ENCODE measurements around the gene TNNC1.

GRCh38 chr3:52403271-52403841 lies 50.5 kb downstream of the TNNC1 start:
- TF ChIP-seq, protein P1, sequence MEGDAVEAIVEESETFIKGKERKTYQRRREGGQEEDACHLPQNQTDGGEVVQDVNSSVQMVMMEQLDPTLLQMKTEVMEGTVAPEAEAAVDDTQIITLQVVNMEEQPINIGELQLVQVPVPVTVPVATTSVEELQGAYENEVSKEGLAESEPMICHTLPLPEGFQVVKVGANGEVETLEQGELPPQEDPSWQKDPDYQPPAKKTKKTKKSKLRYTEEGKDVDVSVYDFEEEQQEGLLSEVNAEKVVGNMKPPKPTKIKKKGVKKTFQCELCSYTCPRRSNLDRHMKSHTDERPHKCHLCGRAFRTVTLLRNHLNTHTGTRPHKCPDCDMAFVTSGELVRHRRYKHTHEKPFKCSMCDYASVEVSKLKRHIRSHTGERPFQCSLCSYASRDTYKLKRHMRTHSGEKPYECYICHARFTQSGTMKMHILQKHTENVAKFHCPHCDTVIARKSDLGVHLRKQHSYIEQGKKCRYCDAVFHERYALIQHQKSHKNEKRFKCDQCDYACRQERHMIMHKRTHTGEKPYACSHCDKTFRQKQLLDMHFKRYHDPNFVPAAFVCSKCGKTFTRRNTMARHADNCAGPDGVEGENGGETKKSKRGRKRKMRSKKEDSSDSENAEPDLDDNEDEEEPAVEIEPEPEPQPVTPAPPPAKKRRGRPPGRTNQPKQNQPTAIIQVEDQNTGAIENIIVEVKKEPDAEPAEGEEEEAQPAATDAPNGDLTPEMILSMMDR (IDR thresholded peaks at IDR 0.05; ENCODE audit: insufficient read depth, low read depth, low read length), result no peak
- no peak for TF ChIP-seq EZH2 (IDR thresholded peaks at IDR 0.05; ENCODE audit: insufficient read depth, low read length)

Measured in astrocyte (in vitro differentiated cells and primary cell).